ENCODE data around the gene KIAA0586. TPM values are rescaled to one million over a fixed set of nuclear protein-coding genes. Genes with fewer than 3 reads are reported as not detected.

Gene KIAA0586
- total RNA-seq, 2 donors from 2014 or later: 8.9 to 11.9 TPM

- H3K4me1 ChIP-seq: no peaks in the 10 kb centered on the region
- H3K36me3 ChIP-seq: peaks cover 46% of the 10 kb centered on the region
- H3K4me3 ChIP-seq: no peak overlapping the region
- TF ChIP-seq CTCF (IDR thresholded peaks at IDR 0.05): no peak
- no peaks in the 10 kb centered on the region for H3K27me3 ChIP-seq
- H3K27ac ChIP-seq: no peak overlapping the region
- H3K9me3 ChIP-seq: no peaks in the 10 kb centered on the region
- no peak for DNase-seq (ENCODE audit: low spot score)
These were observed 17.1 kb downstream of the KIAA0586 start for GRCh38 chr14:58444627-58445026.

GRCh38 chr14:58455593-58456265 lies 28.2 kb downstream of the KIAA0586 start:
- Histone ChIP-seq H3K36me3 (peaks cover 33% of the 10 kb centered on the region), H3K27ac (no peak overlapping the region), H3K4me3 (no peak overlapping the region), H3K9me3 (no peaks in the 10 kb centered on the region), H3K4me1 (no peaks in the 10 kb centered on the region), H3K27me3 (no peaks in the 10 kb centered on the region)
- no peak for TF ChIP-seq CTCF (IDR thresholded peaks at IDR 0.05)
- DNase-seq (ENCODE audit: low spot score): no peak

- Histone ChIP-seq H3K27me3 (no peaks in the 10 kb centered on the region), H3K36me3 (peaks cover 39% of the 10 kb centered on the region), H3K4me1 (no peaks in the 10 kb centered on the region), H3K9me3 (no peaks in the 10 kb centered on the region), H3K4me3 (no peak overlapping the region), H3K27ac (no peak overlapping the region)
- DNase-seq (ENCODE audit: low spot score): no peak
- TF ChIP-seq CTCF (IDR thresholded peaks at IDR 0.05): no peak
These were observed 33.3 kb downstream of the KIAA0586 start for GRCh38 chr14:58460772-58461171.

GRCh38 chr14:58463147-58463546 lies 35.6 kb downstream of the KIAA0586 start:
- Histone ChIP-seq H3K4me3 (no peak overlapping the region), H3K4me1 (no peaks in the 10 kb centered on the region), H3K36me3 (peaks cover 34% of the 10 kb centered on the region), H3K27ac (no peak overlapping the region), H3K27me3 (no peaks in the 10 kb centered on the region), H3K9me3 (no peaks in the 10 kb centered on the region)
- DNase-seq (ENCODE audit: low spot score): no peak
- TF ChIP-seq CTCF (IDR thresholded peaks at IDR 0.05): no peak

GRCh38 chr14:58464652-58465051 lies 37.1 kb downstream of the KIAA0586 start:
- no peaks in the 10 kb centered on the region for H3K27me3 ChIP-seq
- H3K4me1 ChIP-seq: no peaks in the 10 kb centered on the region
- no peak for TF ChIP-seq CTCF (IDR thresholded peaks at IDR 0.05)
- no peak for DNase-seq (ENCODE audit: low spot score)
- peaks cover 47% of the 10 kb centered on the region for H3K36me3 ChIP-seq
- H3K9me3 ChIP-seq: no peaks in the 10 kb centered on the region
- H3K27ac ChIP-seq: no peak overlapping the region
- H3K4me3 ChIP-seq: no peak overlapping the region

- H3K27me3 ChIP-seq: no peaks in the 10 kb centered on the region
- no peak for DNase-seq (ENCODE audit: low spot score)
- peaks cover 47% of the 10 kb centered on the region for H3K36me3 ChIP-seq
- H3K4me3 ChIP-seq: no peak overlapping the region
- no peak for TF ChIP-seq CTCF (IDR thresholded peaks at IDR 0.05)
- no peaks in the 10 kb centered on the region for H3K4me1 ChIP-seq
- no peak overlapping the region for H3K27ac ChIP-seq
- H3K9me3 ChIP-seq: no peaks in the 10 kb centered on the region
These were observed 37.9 kb downstream of the KIAA0586 start for GRCh38 chr14:58465421-58465820.

All from right atrium auricular region (tissue), 2 donors.